ENCODE measurements around the gene ZNF628.
"Not testable (repeated sequence)": the region's sequence is repeated elsewhere in the genome, so short reads cannot be mapped to it uniquely, and the experiment has no call there.

Gene ZNF628

DNA sequence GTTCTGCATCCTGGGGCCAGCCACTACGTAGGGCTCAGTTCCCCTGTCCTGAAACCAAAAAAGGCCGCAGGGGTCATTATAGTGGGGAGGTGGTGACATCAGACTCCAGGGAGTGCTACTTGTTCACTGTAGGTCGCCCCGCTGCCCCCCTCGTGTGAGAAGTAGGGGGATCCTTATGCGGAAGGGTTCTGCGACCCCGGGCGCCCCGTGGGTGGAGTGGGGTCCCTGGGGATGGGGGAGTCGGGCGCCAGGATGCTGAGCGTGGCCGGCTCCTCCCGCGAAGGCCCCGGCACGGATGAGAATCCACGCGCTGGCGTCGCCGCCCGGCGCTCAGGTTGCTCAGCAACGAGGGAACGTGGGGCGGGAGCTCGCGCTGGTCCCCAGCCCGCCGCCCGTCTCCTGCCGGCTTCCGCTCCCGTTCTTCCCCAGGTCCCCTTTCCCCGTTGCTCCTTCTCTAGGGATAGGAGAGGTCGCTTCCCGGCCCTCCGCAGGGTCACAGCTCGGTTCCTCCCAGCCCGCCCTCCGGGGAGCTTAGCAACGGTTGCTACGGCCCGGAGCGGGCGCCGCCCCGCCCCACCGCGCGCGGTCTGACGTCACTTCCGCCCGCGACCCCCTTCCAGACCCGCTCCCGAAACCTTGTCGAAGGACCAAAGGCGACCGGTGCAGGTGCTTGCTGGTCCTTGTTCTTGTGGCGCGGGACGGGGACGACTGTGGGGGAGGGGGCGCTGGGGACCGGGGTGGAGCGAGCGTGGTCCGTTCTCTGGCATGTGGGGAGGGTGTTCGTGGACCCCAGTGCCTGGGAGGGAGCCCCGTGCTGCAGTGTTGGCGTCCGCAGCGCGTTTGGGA, 8.4 kb downstream of the ZNF628 start, which contains the start of gene NAT14:
NAT14 (plus strand) TSS at position 596 of the 846 bp plus-strand sequence. CDS start 521 bp downstream, outside the sequence.
- DNase-seq (ENCODE audit: low read depth): peak; percentile 48

DNA sequence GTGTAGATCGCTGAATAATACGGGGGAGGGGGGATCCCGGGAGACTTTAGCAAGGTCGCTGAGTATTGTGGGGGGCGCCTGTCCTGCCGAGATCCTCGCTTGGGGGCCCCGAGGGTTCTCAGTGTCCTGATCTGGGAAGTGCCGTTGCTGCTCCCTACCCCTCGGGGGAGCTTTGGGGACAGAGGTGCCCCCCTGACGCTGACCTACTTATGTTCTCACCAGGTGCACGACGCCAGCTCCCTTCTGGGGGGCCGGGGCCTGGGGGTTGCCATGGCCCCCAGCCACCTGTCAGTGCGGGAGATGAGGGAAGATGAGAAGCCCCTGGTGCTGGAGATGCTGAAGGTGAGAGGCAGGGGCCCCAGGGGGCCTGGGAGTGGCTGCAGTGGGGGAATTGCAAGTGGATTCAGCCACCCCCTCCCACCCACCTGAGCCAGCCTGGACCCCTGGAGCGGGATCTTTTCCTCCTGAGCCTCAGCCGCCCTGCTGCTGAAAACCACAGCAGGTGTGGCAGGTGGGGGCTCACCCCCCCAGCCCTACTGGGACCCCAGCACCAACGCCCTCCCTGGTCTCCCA, 9.1 kb downstream of the ZNF628 start:
- no peak for DNase-seq (ENCODE audit: low read depth)

DNA sequence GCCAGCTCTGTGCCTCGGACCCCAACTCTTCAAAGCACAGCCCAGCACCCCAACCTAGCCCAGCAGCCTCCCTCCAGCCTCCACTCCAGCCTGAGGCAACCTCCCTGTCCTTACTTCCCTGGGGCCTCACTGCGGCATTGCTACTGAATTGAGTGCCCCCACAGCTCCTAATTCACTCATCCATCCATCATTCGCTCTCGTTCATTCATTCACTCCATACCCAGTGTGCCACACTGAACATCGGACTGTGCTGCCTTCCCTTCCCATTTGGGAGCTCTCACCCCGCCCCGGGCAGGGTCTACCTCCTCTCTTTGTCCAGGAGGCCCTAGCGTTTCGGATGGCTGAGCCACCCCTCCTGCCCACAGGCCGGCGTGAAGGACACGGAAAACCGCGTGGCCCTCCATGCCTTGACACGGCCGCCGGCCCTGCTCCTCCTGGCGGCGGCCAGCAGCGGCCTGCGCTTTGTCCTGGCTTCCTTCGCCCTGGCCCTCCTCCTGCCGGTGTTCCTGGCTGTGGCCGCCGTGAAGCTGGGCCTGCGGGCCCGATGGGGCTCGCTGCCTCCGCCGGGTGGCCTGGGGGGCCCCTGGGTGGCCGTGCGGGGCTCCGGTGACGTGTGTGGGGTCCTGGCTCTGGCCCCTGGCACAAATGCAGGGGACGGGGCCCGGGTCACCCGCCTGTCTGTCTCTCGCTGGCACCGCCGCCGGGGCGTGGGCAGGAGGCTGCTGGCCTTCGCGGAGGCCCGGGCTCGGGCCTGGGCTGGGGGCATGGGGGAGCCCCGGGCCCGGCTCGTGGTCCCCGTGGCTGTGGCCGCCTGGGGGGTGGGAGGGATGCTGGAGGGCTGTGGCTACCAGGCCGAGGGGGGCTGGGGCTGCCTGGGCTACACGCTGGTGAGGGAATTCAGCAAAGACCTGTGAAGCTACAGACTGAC, 9.9 kb downstream of the ZNF628 start:
- no peak for DNase-seq (ENCODE audit: low read depth)

DNA sequence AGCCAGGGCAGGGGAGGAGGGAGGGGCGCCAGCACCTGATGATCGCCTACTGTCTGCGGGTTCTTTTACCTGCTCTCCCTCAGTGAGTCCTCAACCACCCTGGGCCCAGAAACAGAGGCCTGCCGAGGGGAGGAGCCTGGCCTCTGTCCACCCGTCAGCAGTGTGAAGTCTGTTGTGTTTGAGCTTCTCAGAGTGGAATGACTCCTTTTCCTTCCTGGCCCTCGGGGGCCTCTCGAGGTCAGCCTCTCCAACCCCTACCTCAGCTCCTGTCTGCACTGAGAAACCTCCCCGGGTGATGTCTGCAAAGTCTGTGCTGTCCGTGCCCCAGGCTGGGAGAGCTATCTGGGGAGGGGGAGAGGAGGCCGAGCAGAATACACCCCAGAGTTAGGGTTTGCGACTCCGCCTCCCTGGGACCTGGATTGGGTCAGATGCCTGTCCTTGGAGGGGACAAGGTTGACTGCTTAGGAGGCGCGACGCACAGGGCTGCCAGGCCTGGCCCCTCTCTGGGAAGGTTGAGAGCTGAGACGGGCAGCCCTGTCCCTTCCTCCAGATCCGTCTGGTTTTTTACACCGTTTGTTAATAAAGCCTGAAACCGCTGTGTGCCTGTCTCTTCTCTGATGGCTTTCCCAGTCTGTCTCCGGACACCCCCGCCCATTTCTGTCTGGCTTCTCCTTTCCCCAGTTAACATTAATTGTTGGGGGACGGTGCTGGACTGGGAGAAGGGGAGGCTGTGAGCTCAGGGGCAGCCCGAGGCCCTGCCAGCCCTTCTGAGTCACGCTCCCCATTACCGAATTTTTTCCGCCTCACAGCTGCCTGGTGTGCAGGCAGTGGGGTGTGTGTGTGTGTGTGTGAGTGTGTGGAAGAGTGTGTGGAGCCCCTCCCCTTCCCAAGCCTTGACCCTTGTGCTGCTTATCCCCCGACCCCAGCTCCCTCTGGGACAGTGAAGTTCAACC, 10.8 kb downstream of the ZNF628 start:
- peak; percentile 29 for DNase-seq (ENCODE audit: low read depth)

DNA sequence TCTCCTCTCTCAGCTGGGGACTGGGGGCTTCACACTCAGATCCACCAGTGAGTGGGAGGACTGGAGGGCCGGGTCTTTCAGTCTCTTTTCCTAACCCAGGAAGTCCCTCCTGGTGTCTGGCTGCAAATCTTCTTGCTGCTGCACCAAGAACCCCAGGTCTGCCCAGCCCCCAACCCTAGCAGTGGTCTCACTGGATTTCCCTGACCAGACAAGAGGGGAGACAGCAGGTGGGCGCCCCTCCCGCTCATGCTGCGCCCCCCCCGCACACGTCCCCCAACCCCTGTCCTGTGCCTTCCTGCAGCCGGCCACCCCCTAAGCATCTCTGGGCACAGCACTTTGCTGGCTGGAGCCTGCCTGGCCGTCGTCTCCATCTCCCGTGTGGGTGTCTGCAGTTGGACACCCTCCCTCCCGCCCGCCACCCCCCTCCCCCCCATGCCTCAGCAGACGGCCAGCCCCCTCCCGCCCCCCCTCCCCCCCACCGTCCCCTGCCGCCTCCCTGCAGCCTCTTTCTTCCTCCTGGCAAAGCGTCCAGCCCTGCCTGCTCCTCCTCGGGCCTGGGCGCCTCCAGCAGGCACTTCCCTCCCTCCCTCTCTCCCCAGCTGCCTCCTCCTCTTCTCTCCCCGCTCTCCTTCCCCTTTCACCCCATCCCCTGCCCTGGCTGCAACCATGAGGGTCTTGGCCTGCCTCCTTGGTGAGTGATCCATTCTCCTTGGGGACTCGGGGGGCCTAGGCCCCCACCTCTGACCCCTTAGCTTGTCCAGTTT, 11.7 kb downstream of the ZNF628 start, which contains the start of gene SSC5D:
SSC5D (plus strand) TSS at position 513 of the 764 bp plus-strand sequence; CDS start at position 667, 154 bp downstream.
- DNase-seq (ENCODE audit: low read depth): no peak

DNA sequence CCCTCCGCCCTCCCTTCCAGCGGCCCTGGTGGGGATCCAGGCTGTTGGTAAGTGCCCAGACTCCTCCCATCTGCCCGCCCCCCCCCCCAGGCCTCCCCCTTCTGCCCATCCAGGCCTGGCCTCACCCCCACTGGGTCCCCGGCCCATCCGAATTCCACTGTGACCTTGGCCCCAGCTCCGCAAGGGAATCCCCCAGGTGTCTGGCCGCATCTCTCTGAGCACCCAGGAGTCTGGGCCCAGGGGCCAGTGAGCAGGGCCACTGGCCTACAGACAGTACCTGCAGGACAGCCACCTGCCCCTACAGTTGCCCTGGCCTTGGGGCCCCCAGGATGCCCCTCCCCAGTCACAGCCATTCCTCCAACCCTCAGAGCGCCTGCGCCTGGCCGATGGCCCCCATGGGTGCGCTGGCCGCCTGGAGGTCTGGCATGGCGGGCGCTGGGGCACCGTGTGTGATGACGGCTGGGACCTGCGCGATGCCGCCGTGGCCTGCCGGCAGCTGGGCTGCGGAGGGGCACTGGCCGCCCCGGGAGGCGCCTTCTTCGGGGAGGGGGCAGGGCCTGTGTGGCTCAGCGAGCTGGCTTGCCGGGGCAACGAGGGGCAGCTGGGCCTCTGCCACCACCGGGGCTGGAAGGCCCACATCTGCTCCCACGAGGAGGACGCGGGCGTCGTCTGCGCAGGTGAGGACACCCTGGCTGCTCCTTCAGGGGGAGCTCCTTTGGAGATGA, 12.7 kb downstream of the ZNF628 start:
- DNase-seq (ENCODE audit: low read depth): no peak

DNA sequence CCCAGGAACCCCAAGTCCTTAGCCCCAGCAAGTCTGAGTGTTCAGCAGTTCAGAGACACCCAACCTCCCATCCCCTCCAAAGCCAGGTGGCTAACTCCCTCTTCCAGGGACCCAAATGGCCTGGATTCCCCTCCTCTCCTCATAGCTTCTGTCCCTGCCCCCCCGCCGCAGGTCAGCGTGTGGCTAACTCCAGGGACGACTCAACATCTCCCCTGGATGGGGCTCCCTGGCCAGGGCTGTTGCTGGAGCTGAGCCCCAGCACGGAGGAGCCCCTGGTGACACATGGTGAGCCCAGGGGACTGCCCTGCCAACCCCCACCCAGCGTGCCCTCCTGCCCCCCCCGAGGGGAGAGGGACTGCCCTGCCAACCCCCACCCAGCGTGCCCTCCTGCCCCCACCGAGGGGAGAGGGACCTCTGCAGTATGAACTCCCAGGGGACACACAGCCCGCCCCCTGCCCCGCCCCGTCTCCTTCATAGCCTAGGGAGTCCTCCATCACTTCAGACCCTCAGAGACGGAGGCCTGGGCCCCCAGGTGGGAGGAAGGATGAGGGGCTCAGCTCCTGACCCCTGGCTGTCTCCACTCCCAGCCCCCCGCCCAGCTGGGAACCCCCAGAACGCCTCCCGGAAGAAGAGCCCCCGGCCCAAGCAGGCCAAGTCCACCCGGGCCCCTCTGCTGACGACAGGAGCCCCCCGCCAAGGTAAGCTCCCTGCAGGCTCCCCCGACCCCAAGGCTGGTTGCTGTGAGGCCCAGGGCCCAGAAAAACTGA, 13.5 kb downstream of the ZNF628 start:
- no peak for DNase-seq (ENCODE audit: low read depth)

DNA sequence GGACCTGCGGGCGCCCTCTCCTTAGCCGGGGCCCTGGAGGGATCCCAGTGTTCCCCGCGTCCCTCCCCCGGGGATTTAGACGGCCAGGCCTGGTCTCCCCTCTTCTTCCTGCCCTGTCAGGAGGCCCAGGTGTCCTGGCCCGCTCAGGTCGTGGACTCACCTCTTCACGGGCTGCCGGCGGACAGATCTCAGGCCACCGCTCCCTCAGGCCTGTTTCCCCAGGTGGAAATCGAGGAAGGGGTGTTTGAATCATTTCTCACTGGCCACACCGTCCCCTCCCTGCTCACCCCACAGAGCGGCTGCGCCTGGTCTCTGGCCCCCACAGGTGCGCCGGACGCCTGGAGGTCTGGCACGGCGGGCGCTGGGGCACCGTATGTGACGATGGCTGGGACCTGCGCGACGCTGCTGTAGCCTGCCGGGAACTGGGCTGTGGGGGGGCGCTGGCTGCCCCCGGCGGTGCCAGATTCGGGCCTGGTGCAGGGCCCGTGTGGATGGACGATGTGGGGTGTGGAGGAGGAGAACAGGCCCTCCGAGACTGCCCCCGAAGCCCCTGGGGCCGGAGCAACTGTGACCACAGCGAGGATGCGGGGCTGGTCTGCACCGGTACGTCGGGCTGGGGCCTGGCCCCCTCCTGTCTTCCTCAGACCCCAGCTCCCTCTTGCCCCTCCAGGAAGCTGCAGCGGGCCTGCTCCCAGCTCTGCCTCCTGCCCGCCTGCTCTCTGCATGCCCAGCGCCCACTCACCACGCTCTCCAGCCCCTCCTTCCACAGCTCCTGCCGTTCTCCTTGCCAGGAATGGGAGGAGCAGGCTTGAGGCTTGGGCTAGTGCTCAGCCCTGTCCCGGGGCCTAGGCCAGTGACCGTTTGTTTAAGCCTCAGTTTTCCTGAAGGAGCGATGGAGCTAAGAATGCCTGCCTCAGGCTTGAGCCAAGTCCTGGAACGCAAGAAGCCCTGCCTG, 14.3 kb downstream of the ZNF628 start:
- no peak for DNase-seq (ENCODE audit: low read depth)

DNA sequence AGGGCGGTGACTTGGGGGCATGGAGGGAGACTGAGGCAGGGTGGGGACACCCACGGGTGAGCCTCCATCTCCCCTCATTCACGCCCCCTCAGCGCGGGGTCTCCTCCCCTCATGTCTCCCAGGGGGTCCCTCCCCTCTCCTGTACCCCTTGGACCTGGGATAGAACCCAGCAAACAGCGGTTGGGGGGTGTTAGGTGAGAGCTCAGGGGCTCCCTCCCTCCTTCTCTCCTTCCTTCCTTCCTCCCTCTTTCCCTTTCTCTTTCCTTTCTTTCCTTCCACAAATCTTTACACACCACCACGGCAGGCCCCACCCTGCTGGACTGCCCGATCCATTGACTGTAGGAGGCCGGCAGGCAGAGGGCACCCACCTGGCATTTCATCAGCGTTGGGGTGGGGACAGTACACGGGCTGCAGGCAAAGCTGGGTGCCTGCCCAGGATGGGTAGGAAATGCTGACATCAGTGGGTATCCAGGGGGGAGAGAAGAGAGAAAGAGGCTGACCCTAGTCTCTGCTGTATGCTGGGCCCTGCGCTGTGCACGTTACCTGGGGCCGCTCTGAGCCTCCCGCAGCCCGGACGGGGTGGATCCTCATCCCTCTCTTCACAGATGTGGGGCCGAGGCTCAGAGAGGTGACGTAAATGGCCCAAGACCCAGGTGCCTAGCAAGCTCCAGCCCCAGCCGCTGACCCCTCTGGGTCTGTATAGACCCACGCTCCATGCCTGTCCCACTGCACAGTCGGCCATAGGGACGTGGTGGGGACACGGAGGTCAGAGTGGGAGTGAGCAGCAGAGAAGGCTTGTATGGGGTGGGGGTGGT, 15.3 kb downstream of the ZNF628 start:
- DNase-seq (ENCODE audit: low read depth): no peak

DNA sequence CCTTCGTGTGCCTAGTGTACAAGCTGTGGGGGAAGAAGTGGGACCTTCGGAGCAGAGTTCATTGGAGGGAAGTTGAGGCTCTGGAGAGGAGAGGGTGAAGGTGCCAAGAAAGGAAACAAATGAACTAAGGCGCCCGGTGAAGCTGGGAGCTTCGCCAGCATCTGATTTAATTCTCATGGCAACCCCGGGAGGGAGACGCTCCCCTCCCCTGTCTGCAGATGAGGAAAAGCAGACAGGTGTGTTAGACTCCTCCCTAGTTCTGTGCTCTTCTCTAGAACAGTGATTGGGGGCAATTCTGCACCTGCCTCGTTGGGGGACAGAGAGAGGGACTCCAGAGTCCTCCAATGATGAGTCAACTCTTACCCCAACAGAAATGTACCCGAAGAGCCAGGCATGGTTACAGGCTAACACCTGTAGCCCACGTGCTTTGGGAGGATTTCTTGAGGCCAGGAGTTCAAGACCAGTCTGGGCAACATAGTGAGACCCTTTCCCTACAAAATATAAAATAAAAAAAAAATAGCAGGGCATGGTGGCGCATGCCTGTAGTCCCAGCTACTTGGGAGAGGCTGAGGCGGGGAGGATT, 16.0 kb downstream of the ZNF628 start:
- DNase-seq (ENCODE audit: low read depth): no peak

DNA sequence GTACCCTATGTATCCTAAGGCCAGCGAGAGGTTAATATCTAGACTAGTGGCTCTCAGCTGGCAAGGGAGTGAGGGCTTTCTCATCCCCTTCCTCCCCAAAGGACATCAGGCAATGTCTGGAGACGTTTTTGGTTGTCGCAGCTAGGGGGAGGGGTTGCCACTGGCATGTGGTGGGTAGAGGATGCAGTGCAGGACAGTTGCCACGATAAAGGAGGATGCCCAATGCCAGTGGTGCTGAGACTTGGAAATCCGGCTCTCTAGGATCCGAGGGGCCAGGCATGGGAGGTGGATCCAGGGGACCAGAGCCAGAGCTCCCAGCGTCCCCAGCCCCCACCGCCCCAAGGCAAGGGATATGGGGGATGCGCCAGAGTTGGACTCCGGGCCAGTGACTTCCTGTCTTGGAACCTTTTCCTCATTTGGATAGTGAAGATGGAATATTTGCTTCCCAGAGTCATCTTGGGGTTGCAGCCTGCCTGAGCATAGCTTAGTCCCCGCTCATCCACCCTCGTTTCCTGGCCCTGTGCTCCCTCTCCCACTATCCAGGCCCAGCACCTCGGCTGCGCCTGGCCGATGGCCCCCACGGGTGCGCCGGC, 16.7 kb downstream of the ZNF628 start:
- DNase-seq (ENCODE audit: low read depth): no peak

DNA sequence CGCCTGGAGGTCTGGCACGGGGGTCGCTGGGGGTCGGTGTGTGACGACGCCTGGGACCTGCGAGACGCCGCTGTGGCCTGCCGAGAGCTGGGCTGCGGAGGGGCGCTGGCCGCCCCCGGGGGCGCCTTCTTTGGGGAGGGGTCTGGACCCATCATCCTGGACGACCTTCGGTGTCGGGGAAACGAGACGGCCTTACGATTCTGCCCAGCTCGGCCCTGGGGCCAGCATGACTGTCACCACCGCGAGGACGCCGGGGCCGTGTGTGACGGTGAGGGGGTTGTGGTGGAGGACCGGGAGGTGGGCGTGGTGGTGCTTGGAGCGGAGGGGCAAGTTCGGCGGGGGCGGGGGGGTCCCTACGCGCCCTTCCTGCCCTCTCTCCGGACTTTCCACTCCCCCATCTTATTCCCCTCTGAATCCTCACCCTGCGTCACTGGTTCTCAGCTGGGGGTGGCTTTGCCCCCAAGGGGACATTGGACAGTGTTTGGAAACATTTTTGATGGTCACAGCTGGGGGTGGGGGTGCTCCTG, 17.3 kb downstream of the ZNF628 start:
- no peak for DNase-seq (ENCODE audit: low read depth)

DNA sequence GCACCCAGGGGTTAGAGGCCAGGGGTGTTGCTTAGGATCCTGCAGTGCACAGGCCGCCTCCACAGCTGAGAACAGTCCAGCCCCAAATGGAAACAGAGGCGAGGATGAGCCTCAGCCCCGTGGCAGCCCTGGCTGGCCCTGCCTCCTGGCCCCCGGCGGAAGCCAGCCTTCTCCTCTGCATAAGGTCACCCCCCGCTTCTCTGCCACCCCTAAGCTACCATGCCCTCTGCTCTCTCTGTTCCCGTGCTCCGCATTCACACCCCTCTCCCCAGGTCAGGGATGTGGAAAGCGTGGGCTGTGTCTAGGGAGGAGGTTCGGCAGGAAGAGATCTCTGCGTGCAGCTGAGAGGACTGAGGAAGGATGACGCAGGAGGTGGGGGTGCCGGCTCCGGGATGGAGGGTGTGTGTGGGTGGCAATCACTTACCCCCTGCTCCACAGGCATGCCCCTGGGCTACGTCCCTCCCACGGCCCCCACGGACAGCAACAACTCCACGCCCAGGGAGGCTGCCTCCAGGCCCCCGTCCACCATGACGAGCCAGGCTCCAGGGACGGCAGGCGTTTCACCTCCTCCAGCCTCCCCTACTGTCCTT, 17.9 kb downstream of the ZNF628 start:
- no peak for DNase-seq (ENCODE audit: low read depth)

DNA sequence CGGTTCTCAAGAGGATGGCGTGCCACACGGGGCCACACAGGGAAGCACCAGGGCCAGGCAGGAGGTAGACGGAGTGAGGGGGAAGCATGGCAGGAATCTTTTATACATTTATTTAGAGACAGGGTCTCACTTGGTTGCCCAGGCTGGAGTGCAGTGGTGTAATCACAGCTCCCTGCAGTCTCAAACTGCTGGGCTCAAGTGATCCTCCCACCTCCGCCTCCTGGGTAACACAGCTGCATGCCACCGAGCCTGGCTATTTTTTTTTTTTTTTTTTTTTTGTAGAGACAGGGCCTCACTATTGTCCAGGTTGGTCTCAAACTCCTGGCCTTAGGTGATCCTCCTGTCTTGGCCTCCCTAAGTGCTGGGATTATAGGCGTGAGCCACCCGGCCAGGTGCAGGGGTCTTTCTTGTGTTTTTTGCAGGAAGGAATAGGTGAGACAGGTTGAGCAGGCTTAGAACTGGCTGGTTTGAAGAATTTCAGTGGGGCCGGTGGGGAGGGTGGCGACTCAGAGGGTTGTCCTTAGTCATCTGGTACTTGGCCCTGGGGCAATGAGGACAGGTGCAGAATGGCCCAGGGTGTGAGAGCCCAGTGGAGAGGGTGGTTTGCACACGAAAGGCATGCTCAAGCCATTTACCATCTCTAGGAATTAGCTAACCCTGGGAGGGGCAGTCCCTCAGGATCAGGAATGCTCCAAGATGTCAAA, 19.4 kb downstream of the ZNF628 start:
- DNase-seq (ENCODE audit: low read depth): no peak

DNA sequence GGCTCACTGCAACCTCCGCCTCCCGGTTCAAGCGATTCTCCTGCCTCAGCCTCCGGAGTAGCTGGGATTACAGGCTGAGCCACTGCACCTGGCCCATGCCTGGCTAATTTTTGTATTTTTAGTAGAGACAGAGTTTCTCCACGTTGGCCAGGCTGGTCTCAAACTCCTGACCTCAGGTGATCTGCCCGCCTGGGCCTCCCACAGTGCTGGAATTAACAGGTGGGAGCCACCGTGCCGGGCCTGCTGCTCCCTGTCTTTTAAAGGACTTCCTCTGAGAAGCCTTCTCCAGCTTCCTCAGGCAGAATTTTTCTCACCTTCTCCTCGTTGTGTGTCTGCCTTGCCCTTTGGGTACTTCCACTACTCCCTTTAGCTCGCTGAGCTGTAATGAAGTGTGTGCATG, 20.4 kb downstream of the ZNF628 start:
- not testable (repeated sequence) for DNase-seq (ENCODE audit: low read depth)

Measured in activated T-cell treated with anti-CD3 and anti-CD28 coated beads for 24 hours (primary cell).